CD4-positive, alpha-beta memory T cell (primary cell): ENCODE measurements around the gene ZMYND11. TPM values are rescaled to one million over a fixed set of nuclear protein-coding genes. Genes with fewer than 3 reads are reported as not detected.
A peak's percentile ranks its signal among the peaks of the same experiment; 100 is the strongest.

Source experiments
- CTCF ChIA-PET: fragments of 350-600 bp; sonication (Branson Sonifier 250); formaldehyde crosslinking; loops from one replicate; lab custom pipeline; 2021; ENCODE audit warnings: inconsistent platforms; ENCODE audit not compliant: partially characterized antibody; lab: Charles Lee
- POLR2A ChIA-PET: fragments of 350-600 bp; sonication (Branson Sonifier 250); formaldehyde crosslinking; loops from one replicate; lab custom pipeline; 2021; ENCODE audit not compliant: partially characterized antibody; lab: Charles Lee
- DNase-seq, 5 donors: peaks; one replicate each; pipeline versions ENCODE4 v3.0.0 to v3.0.0-alpha.2; 2020 to 2022; ENCODE audit warnings: mixed read lengths in 1 of 5
- H3K27ac ChIP-seq: one replicate; pipeline ENCODE4 v1.7.0; 2013; ENCODE audit warnings: low read depth, low read length
- H3K27me3 ChIP-seq: 2 replicates; pipeline ENCODE4 v1.7.0; 2013; ENCODE audit warnings: mild to moderate bottlenecking, low read length, moderate library complexity; ENCODE audit not compliant: insufficient read depth
- H3K36me3 ChIP-seq: 2 replicates; pipeline ENCODE4 v1.7.0; 2013; ENCODE audit warnings: mild to moderate bottlenecking, low read length, moderate library complexity; ENCODE audit not compliant: insufficient read depth
- H3K4me1 ChIP-seq: 2 replicates; pipeline ENCODE4 v1.7.0; 2013; ENCODE audit warnings: mild to moderate bottlenecking, low read length, moderate library complexity; ENCODE audit not compliant: insufficient read depth
- H3K4me3 ChIP-seq, 2 donors: one replicate each; pipeline ENCODE4 v1.7.0; 2013; ENCODE audit warnings: low read length in 2 of 2, mild to moderate bottlenecking in 1 of 2
- H3K9me3 ChIP-seq, 2 donors: one replicate each; pipeline ENCODE4 v1.7.0; 2013; ENCODE audit warnings: low read length in 2 of 2, control low read depth in 1 of 2; ENCODE audit not compliant: control insufficient read depth in 1 of 2
- H3K27ac Mint-ChIP-seq, 7 donors: one replicate each; pipeline ENCODE4 v1.8.0; 2020 to 2021; ENCODE audit warnings: mixed read lengths in 7 of 7, mild to moderate bottlenecking in 6 of 7, inconsistent platforms in 3 of 7, moderate library complexity in 3 of 7
- H3K27me3 Mint-ChIP-seq, 2 donors: one replicate each; pipeline ENCODE4 v1.8.0; 2020 to 2021; ENCODE audit warnings: mixed read lengths in 2 of 2
- H3K36me3 Mint-ChIP-seq, 2 donors: one replicate each; pipeline ENCODE4 v1.8.0; 2020 to 2021; ENCODE audit warnings: mixed read lengths in 2 of 2, inconsistent platforms in 1 of 2, mild to moderate bottlenecking in 1 of 2
- H3K4me1 Mint-ChIP-seq, 4 donors: one replicate each; pipeline ENCODE4 v1.8.0; 2020 to 2021; ENCODE audit warnings: mixed read lengths in 4 of 4, mild to moderate bottlenecking in 1 of 4
- H3K4me3 Mint-ChIP-seq, 8 donors: one replicate each; pipeline ENCODE4 v1.8.0; 2020 to 2021; ENCODE audit warnings: mixed read lengths in 8 of 8, mild to moderate bottlenecking in 7 of 8, moderate library complexity in 6 of 8, inconsistent platforms in 3 of 8
- H3K9me3 Mint-ChIP-seq, 8 donors: one replicate each; pipeline ENCODE4 v1.8.0; 2020 to 2021; ENCODE audit warnings: mixed read lengths in 8 of 8, mild to moderate bottlenecking in 5 of 8, inconsistent platforms in 3 of 8, moderate library complexity in 1 of 8
- intact Hi-C: fragments of 100-400 bp; cut with micrococcal nuclease; formaldehyde crosslinking; loops from one replicate; pipeline ENCODE4 v1.15.1; 2023
- polyA plus RNA-seq, 2 donors: library from polyadenylated mRNA; unstranded; fragments of 300-500 nt; fragmentation: Illumina TruSeq; gene quantifications; one replicate each; pipeline ENCODE4 v1.2.3, GENCODE V29; 2021
- total RNA-seq, 2 experiments: library from RNA; stranded (reverse); gene quantifications; one replicate each; pipeline ENCODE4 v1.2.3, GENCODE V29; 2021

Gene ZMYND11
- total and polyA plus RNA-seq, 4 experiments from 2014 or later = 26.6 to 63.2 (median 52.1) TPM

DNA sequence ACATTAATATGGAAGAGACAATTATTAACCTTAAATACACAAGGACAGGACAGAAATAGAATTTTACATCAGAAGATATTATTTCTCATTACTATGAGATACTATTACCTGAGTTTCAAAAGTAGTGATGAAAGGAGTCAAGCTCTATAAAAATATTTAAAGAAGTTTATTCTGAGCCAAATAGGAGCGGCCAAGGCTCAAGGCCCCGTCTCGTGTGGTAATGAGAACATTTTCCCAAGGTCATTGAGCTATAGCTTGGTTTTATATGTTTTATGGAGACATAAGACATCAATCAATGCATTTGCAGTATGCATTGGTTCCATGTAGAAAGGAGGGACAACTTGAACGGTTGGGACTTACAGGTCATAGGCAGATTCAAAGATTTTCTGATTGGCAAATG is 29.4 kb upstream of the ZMYND11 start:
- no peaks in the 10 kb centered on the region for H3K36me3 Mint-ChIP-seq
- no peaks in the 10 kb centered on the region for H3K4me1 ChIP-seq
- no peaks in the 10 kb centered on the region for H3K9me3 ChIP-seq
- H3K4me3 ChIP-seq = no peak overlapping the region
- H3K36me3 ChIP-seq = no peaks in the 10 kb centered on the region
- H3K27ac Mint-ChIP-seq = no peak overlapping the region
- H3K4me1 Mint-ChIP-seq = peaks cover 0 to 9% (median 2%) of the 10 kb centered on the region in 4 donors
- H3K27ac ChIP-seq = no peak overlapping the region
- POLR2A ChIA-PET = no interaction called here
- DNase-seq = no peak
- no peaks in the 10 kb centered on the region for H3K9me3 Mint-ChIP-seq
- peaks cover 2 to 6% of the 10 kb centered on the region in 2 donors for H3K27me3 Mint-ChIP-seq
- CTCF ChIA-PET = no interaction called here
- intact Hi-C loops = no loop called here
- H3K4me3 Mint-ChIP-seq = no peak overlapping the region
- no peaks in the 10 kb centered on the region for H3K27me3 ChIP-seq

DNA sequence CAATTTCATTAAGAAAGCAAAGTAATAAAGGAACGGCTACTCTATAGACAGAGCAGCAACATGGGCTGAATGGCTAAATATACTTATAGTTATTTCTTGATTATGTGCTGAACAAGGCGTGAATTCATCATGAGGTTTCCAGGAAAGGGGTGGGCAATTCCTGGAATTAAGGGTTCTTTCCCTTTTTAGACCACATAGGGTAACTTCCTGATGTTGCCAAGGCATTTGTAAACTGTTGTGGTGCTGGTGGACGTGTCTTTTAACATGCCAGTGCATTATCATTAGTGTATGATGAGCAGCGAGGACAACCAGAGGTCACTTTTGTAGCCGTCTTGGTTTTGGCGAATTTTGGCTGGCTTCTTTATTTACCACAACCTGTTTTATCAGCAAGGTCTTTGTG is 28.5 kb upstream of the ZMYND11 start:
- intact Hi-C loops = no loop called here
- Histone ChIP-seq H3K27ac (no peak overlapping the region), H3K9me3 (no peaks in the 10 kb centered on the region), H3K4me3 (no peak overlapping the region), H3K36me3 (no peaks in the 10 kb centered on the region), H3K27me3 (no peaks in the 10 kb centered on the region), H3K4me1 (no peaks in the 10 kb centered on the region)
- no peaks in the 10 kb centered on the region for H3K36me3 Mint-ChIP-seq
- peaks cover 0 to 9% (median 2%) of the 10 kb centered on the region in 4 donors for H3K4me1 Mint-ChIP-seq
- H3K27ac Mint-ChIP-seq = no peak overlapping the region
- no peak for DNase-seq
- H3K9me3 Mint-ChIP-seq = no peaks in the 10 kb centered on the region
- H3K27me3 Mint-ChIP-seq = peaks cover 2 to 3% of the 10 kb centered on the region in 2 donors
- ChIA-PET POLR2A (no interaction called here), CTCF (no interaction called here)
- H3K4me3 Mint-ChIP-seq = no peak overlapping the region

DNA sequence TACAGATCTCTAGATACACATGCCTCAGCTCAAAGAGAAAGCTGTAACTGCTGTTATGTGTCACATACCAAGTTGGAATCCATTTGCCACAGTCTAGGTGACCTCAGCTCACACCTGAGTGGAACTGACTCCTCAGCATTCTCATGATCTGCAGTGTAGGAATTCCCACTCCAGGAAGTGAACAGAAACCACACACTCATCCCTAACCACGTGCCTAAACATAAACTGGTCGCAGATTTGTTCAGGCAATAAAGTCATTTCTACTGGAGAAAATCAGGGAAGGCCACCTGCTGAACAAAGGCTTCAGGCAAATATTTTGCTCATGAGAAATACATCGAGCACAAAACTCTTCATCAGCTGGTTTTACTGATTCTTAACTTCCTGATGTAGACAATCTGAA is 23.0 kb upstream of the ZMYND11 start:
- no peaks in the 10 kb centered on the region for H3K36me3 ChIP-seq
- H3K9me3 Mint-ChIP-seq = peaks cover 0 to 19% (median 13%) of the 10 kb centered on the region in 8 donors
- ChIA-PET CTCF (no interaction called here), POLR2A (no interaction called here)
- H3K4me3 Mint-ChIP-seq = no peak overlapping the region
- peaks cover 0 to 10% of the 10 kb centered on the region in 2 donors for H3K27me3 Mint-ChIP-seq
- H3K9me3 ChIP-seq = peaks cover 0 to 4% of the 10 kb centered on the region in 2 donors
- no peak for DNase-seq
- no peak overlapping the region for H3K4me3 ChIP-seq
- no peak overlapping the region for H3K27ac Mint-ChIP-seq
- no peaks in the 10 kb centered on the region for H3K4me1 ChIP-seq
- H3K36me3 Mint-ChIP-seq = peaks cover 0 to 1% of the 10 kb centered on the region in 2 donors
- H3K27me3 ChIP-seq = no peaks in the 10 kb centered on the region
- H3K27ac ChIP-seq = no peak overlapping the region
- no peaks in the 10 kb centered on the region for H3K4me1 Mint-ChIP-seq
- intact Hi-C loops = no loop called here

DNA sequence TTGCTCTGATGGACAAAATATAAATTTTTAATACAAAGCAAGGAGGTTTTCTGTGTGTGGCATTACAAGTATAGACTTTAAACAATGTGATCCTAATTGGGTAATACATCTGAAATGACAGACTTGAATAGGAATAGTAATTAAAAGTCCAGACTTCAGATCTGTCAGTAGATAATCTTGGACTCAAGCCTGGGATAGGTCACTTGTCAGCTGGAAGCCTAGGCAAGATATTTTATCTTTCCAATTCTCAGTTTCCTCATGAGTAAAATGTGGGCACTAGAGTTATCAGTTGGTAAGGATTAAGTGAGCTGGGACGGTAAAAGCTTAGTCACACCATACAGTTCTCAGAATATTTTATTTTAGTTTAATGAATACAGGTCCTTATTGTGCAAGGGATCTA is 10.4 kb upstream of the ZMYND11 start:
- Histone ChIP-seq H3K9me3 (no peaks in the 10 kb centered on the region), H3K27ac (no peak overlapping the region), H3K4me3 (no peak overlapping the region), H3K4me1 (peaks cover 8% of the 10 kb centered on the region), H3K36me3 (no peaks in the 10 kb centered on the region), H3K27me3 (no peaks in the 10 kb centered on the region)
- no peak overlapping the region for H3K27ac Mint-ChIP-seq
- H3K4me1 Mint-ChIP-seq = peaks cover 4 to 5% (median 5%) of the 10 kb centered on the region in 4 donors
- H3K4me3 Mint-ChIP-seq = no peak overlapping the region
- DNase-seq = no peak
- intact Hi-C loops = no loop called here
- H3K9me3 Mint-ChIP-seq = peaks cover 0 to 14% (median under 1%) of the 10 kb centered on the region in 8 donors
- H3K27me3 Mint-ChIP-seq = peaks cover 17 to 19% of the 10 kb centered on the region in 2 donors
- CTCF ChIA-PET = no interaction called here
- H3K36me3 Mint-ChIP-seq = peaks cover 0 to 4% of the 10 kb centered on the region in 2 donors
- POLR2A ChIA-PET = interaction anchor here (0.5 kb wide), 1 partner anchor 13 kb away, joined by 3 read pairs; no protein-coding TSS in a partner anchor

DNA sequence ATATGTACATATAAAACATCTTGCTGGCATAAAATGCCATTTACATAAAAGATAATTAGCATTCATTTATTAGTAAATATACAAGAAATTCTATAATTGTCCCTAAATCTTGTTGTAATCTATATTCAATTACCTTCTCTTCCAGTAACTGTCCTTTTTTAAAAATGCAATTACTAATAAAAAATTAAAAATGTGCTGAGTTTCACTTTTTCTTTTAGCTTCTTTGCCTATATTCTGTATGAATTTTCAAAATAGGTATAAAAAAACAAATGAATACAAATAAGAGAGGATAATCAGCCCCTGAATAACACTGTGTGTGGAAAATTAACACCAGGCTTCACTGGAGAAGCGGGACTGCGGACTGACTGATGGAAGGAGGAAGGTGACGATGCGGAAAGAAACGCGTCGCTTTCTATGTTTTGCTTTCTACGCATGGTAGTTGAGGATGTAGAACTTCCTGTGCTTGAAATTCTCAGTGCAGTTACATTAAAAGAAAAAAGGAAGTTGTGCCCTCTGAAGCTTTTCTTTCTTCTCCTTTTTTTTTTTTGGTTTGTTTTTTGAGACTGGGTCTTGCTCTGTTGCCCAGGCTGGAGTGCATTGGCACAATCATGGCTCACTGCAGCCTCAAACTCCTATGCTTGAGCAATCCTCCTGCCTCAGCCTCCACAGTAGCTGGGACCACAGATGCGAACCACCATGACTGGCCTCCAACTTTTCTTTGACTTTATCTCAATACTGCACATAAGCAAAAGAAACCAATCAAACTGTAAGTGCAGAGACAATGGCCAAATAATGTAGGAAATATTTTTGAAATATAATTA is 7.4 kb upstream of the ZMYND11 start:
- peak overlapping the region; percentile 34 to 49 for H3K4me3 ChIP-seq
- H3K27me3 ChIP-seq = no peaks in the 10 kb centered on the region
- Mint-ChIP-seq H3K4me1 (peaks cover 4 to 9% (median 5%) of the 10 kb centered on the region in 4 donors), H3K4me3 (peak overlapping the region; percentile 83 to 92 (median 88)), H3K36me3 (no peaks in the 10 kb centered on the region), H3K27ac (peak overlapping the region; percentile 55 to 93 (median 91)), H3K9me3 (peaks cover 0 to 3% (median 0%) of the 10 kb centered on the region in 8 donors), H3K27me3 (peaks cover 6 to 8% of the 10 kb centered on the region in 2 donors)
- peak; percentile 21 to 37 (median 26) for DNase-seq
- H3K9me3 ChIP-seq = no peaks in the 10 kb centered on the region
- H3K4me1 ChIP-seq = peaks cover 8% of the 10 kb centered on the region
- no peaks in the 10 kb centered on the region for H3K36me3 ChIP-seq
- CTCF ChIA-PET = interaction anchor here (1.3 to 1.7 kb wide), 2 partner anchors 15 to 39 kb away, joined by 3 to 4 read pairs; no protein-coding TSS in a partner anchor
- H3K27ac ChIP-seq = peak overlapping the region; percentile 46
- POLR2A ChIA-PET = interaction anchor here (2.3 kb wide), 1 partner anchor 8 kb away, joined by 11 read pairs; no protein-coding TSS in a partner anchor
- intact Hi-C loops = no loop called here

DNA sequence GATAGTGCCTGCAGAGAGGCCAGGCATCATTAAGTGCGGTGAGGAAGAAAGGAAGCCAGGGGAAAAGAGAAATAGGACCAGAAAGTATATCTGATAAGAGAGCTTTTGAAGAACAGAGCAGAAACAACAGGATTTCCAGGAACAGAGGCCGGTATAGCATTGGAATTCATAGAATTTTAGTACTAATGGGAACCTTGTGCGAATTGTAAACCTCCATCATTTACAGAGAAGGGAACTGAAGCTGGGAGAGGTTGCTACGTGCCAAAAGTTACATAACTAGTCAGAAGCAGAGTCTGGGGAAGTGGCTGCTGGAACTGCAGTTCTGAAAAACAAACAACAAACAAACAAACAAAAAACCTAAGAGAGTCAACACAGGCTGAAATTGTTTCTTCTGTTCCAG is 5.4 kb upstream of the ZMYND11 start:
- POLR2A ChIA-PET = no interaction called here
- intact Hi-C loops = no loop called here

More for the DNA sequence above, 5.4 kb upstream of the ZMYND11 start:
- Histone ChIP-seq H3K4me3 (no peak overlapping the region), H3K4me1 (peaks cover 23% of the 10 kb centered on the region), H3K27ac (no peak overlapping the region), H3K9me3 (no peaks in the 10 kb centered on the region), H3K27me3 (no peaks in the 10 kb centered on the region), H3K36me3 (no peaks in the 10 kb centered on the region)
- peak overlapping the region in 2 of 8 donors; percentile 22 to 35 for H3K4me3 Mint-ChIP-seq
- H3K36me3 Mint-ChIP-seq = peaks cover 0 to 6% of the 10 kb centered on the region in 2 donors
- H3K9me3 Mint-ChIP-seq = peaks cover 0 to 3% (median 0%) of the 10 kb centered on the region in 8 donors
- no peak for DNase-seq
- CTCF ChIA-PET = no interaction called here
- H3K27me3 Mint-ChIP-seq = peaks cover 0 to 2% of the 10 kb centered on the region in 2 donors
- H3K4me1 Mint-ChIP-seq = peaks cover 10 to 20% (median 12%) of the 10 kb centered on the region in 4 donors
- H3K27ac Mint-ChIP-seq = no peak overlapping the region
